NOMO-1 (cell line): ENCODE measurements around the gene KNTC1.
A peak's percentile ranks its signal among the peaks of the same experiment; 100 is the strongest.
"Not testable (repeated sequence)": the region's sequence is repeated elsewhere in the genome, so short reads cannot be mapped to it uniquely, and the experiment has no call there.

Experiments used
- DNase-seq, 2 experiments: peaks; one replicate each; lab custom pipeline; 2025; ENCODE audit not compliant: unreplicated experiment in 2 of 2; lab: John Stamatoyannopoulos, UW

Gene KNTC1

GRCh38 chr12:122635471-122635870 is 108.4 kb downstream of the KNTC1 start:
- DNase-seq = no peak

- DNase-seq = no peak
Measured at GRCh38 chr12:122643207-122643805, 116.3 kb downstream of the KNTC1 start.

- peak; percentile 94 to 99 for DNase-seq
Measured at GRCh38 chr12:122646517-122647217, 119.6 kb downstream of the KNTC1 start.

GRCh38 chr12:122651520-122652224 is 124.6 kb downstream of the KNTC1 start:
- no peak for DNase-seq

GRCh38 chr12:122653291-122653690 is 126.2 kb downstream of the KNTC1 start:
- DNase-seq = not testable (repeated sequence)

GRCh38 chr12:122656298-122656697 is 129.2 kb downstream of the KNTC1 start:
- DNase-seq = no peak

DNA sequence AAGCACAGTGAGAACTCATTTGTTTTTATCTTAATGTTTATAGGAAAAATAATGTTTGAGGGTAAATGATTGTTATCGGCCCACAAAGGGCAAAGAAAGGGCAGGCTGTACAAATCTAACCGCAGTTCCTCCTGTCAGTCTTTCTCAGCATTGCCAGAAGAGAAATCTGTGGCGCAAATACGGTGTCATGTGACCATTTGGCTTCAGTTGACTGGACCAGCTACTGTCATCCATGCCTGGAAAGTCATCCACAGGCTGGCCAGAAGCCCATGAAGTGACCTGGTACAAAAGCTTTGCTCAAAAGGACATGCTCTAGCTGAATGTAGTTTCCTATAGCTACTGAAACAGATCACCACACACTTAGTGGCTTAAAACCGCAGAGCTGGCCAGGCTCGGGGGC is 132.5 kb downstream of the KNTC1 start:
- DNase-seq = no peak

DNA sequence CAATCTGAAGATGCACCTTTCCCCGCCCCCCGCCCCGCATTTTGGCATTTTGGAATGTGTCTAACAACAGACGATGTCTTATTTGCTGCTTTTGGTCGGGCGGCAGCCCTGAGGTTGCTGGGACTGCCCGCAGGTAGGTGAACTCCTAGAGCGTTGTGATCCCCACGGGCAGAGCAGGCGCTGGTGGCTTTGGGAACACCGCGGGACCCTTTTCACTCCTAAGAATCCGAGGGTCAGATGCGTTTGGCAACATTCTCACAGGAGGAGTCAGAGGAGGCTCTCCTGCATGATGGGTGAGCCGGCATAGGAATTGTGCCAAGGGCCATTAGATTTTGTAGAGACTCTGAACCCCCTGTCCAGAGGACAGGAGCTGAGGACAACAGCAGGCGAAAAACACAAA is 134.2 kb downstream of the KNTC1 start:
- no peak for DNase-seq

GRCh38 chr12:122661938-122662337 is 134.9 kb downstream of the KNTC1 start:
- DNase-seq = no peak

- no peak for DNase-seq
Measured at GRCh38 chr12:122665349-122665748, 138.3 kb downstream of the KNTC1 start.

DNA sequence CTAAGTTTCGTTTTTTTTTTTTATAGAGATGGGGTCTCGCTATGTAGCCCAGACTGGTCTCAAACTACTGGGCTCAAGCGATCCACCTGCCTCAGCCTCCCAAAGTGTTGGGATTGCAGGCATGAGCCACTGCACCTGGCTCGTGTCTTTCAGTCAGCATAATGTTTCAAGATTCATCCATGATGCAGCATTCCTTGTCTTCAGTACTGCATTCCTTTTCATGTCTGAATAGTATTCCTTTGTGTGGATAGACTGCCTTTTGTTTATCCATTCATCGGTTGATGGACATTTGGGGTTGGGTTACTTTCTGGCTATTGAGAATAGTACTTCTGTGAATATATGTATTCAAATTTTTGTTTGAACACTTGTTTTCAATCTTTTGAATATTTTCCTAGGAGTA is 138.7 kb downstream of the KNTC1 start:
- no peak for DNase-seq

DNA sequence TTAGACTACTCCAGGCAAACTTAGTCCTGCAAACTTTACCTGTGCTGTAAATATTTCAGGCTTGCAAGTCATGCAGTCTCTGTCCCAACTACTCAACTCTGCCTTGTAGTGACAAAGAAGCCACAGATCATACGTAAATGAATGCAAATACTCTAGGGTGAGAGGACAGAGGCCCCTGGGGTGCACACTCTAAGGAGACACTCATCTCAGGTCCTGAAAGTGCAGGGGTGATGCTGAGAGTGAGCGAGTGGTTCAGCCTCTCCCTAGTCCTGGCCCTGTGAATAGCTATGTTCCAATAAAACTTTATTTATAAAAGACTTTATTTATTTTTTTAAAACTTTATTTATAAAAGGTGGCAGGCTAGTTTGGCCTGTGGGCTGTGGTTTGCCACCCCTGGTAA is 141.2 kb downstream of the KNTC1 start:
- no peak for DNase-seq

DNA sequence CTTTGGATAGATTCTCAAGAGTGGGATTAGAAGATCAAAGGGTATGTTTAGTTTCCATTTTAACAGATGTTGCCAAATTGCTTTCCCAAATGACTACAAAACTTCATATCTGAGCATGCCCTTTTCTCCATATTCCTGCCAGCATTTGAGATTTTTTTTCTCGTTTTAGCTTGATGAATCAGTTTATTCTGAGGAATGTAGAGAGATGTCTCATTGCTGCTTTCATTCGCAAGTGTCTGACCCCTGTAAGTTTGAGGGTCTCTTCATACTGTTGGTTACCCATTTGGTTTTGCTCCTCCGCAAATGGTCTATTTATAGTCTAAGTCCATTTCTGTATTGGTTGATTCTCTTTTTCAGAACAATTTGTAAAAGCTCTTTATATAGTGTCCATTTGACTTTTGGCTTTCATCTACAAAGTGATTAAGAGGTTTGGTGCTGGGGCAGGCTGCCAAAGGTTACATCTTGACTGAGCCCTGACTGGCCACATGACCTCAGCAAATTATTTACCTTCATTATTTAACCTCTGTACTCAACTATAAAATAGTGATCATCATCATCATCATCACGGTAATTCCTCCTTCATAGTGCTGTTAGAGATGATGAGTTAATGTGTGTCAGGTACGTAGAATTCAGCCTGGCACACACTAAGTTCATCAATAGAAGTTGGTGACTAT is 142.5 kb downstream of the KNTC1 start:
- no peak for DNase-seq

DNA sequence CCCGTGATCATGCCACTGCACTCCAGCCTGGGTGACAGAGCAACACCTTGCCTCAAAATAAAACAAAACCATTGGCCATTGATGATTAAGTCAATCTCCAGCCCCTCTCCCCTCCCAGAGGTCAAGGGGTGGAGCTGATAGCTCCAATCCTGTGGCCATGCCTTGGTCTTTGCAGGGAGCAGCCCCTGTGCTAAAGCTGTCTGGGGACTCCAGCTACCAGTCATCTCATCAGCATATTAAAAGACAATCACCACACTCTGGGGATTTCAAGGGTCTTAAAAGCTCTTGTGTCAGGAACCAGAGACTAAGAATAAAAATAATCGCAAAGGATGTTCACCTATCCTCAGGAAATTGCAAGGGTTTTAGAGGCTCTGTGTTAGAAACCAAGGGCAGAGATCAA is 145.5 kb downstream of the KNTC1 start:
- no peak for DNase-seq
